Left lung (tissue), 10 donors: Measurements from ENCODE around the gene SLC43A3. TPM values are rescaled to one million over a fixed set of nuclear protein-coding genes. Genes with fewer than 3 reads are reported as not detected.

ENCODE experiments used
- ATAC-seq: fragments of 200-7000 bp; cut with Tn5 transposase; one replicate; pipeline ENCODE4 v1.9.1; 2020; ENCODE audit warnings: moderate library complexity
- DNase-seq, 4 donors: peaks; one replicate each; pipeline ENCODE4 v3.0.0-alpha.2; 2013 to 2020
- H3K27ac ChIP-seq, 2 donors: fragments of 200-600 bp; sonication (generic) in 1 of 2; one replicate each; pipeline versions ENCODE4 v1.5.0 to v1.8.0; 2020 to 2021
- H3K27me3 ChIP-seq, 2 donors: fragments of 200-600 bp; sonication (generic) in 1 of 2; one replicate each; pipeline versions ENCODE4 v1.5.0 to v1.8.0; 2020 to 2021
- H3K36me3 ChIP-seq, 2 donors: fragments of 200-600 bp; sonication (generic) in 1 of 2; one replicate each; pipeline versions ENCODE4 v1.5.0 to v1.8.0; 2020 to 2021
- H3K4me1 ChIP-seq, 2 donors: fragments of 200-600 bp; one replicate each; pipeline ENCODE4 v1.8.0; 2021
- H3K4me3 ChIP-seq, 2 donors: fragments of 200-600 bp; sonication (generic) in 1 of 2; one replicate each; pipeline versions ENCODE4 v1.5.0 to v1.8.0; 2020 to 2021; ENCODE audit warnings: mild to moderate bottlenecking in 1 of 2
- H3K9me3 ChIP-seq, 2 donors: fragments of 200-600 bp; sonication (generic) in 1 of 2; one replicate each; pipeline versions ENCODE4 v1.5.0 to v1.8.0; 2020 to 2021
- CTCF ChIP-seq, 2 donors: fragments of 200-600 bp; sonication (generic) in 1 of 2; IDR thresholded peaks; one replicate each; pipeline versions ENCODE4 v1.5.0 to v1.8.0; 2021; ENCODE audit warnings: antibody characterized with exemption in 2 of 2
- intact Hi-C, 2 donors: fragments of 100-400 bp; cut with DNase I; formaldehyde crosslinking; loops; one replicate each; pipeline versions ENCODE4 v1.11.2 to v1.14.2; 2022
- polyA plus RNA-seq, 6 donors: library from polyadenylated mRNA; unstranded; fragments of 120-200 nt; gene quantifications; one replicate each; pipeline ENCODE4 v1.2.1, GENCODE V29; 2013; ENCODE audit not compliant: insufficient read length in 6 of 6
- total RNA-seq, 2 donors: library from RNA; stranded (reverse); fragmentation: NEBNext Ultra II Directional; extraction: Animal tissue kit (Norgen Biotek cat#: 25700); gene quantifications; one replicate each; pipeline ENCODE4 v1.2.1, GENCODE V29; 2021
- donor health status: DM: no; HTN: yes; CAD: no.
- donor health status: DM: no; HTN: no; CAD: no.

SLC43A3 gene
- total and polyA plus RNA-seq, 8 donors, result 35.0 to 185 (median 40.8) TPM

GRCh38 chr11:57419146-57419545, 7.8 kb downstream of the SLC43A3 start:
- H3K4me1 ChIP-seq, result peaks cover 11 to 52% of the 10 kb centered on the region in 2 donors
- intact Hi-C loops, result no loop called here
- H3K4me3 ChIP-seq, result no peak overlapping the region
- no peaks in the 10 kb centered on the region for H3K27me3 ChIP-seq
- peaks cover 0 to 95% of the 10 kb centered on the region in 2 donors for H3K36me3 ChIP-seq
- TF ChIP-seq CTCF (IDR thresholded peaks at IDR 0.05), result no peak
- no peaks in the 10 kb centered on the region for H3K9me3 ChIP-seq
- DNase-seq, result no peak
- no peak overlapping the region for H3K27ac ChIP-seq
- no peak for ATAC-seq

GRCh38 chr11:57418131-57418530, 8.8 kb downstream of the SLC43A3 start:
- peaks cover 0 to 95% of the 10 kb centered on the region in 2 donors for H3K36me3 ChIP-seq
- no peak for ATAC-seq

GRCh38 chr11:57417056-57417455, 9.9 kb downstream of the SLC43A3 start:
- DNase-seq, result peak in 2 of 4 donors; percentile 37 to 64
- peaks cover 0 to 95% of the 10 kb centered on the region in 2 donors for H3K36me3 ChIP-seq
- ATAC-seq, result peak; percentile 71
- no peaks in the 10 kb centered on the region for H3K27me3 ChIP-seq
- no peaks in the 10 kb centered on the region for H3K9me3 ChIP-seq
- H3K4me3 ChIP-seq, result no peak overlapping the region
- peaks cover 11 to 31% of the 10 kb centered on the region in 2 donors for H3K4me1 ChIP-seq
- peak overlapping the region in 1 of 2 donors; percentile 8 for H3K27ac ChIP-seq
- no peak for TF ChIP-seq CTCF (IDR thresholded peaks at IDR 0.05)
- intact Hi-C loops, result no loop called here

More at GRCh38 chr11:57418131-57418530, 8.8 kb downstream of the SLC43A3 start:
- Histone ChIP-seq H3K4me3 (no peak overlapping the region), H3K27ac (no peak overlapping the region), H3K4me1 (peaks cover 11 to 42% of the 10 kb centered on the region in 2 donors), H3K27me3 (no peaks in the 10 kb centered on the region), H3K9me3 (no peaks in the 10 kb centered on the region)
- DNase-seq, result no peak
- TF ChIP-seq CTCF (IDR thresholded peaks at IDR 0.05), result no peak
- intact Hi-C loops, result no loop called here

- ATAC-seq (no peak), DNase-seq (no peak)
- Histone ChIP-seq H3K27me3 (no peaks in the 10 kb centered on the region), H3K9me3 (no peaks in the 10 kb centered on the region), H3K36me3 (peaks cover 0 to 100% of the 10 kb centered on the region in 2 donors), H3K4me3 (no peak overlapping the region), H3K4me1 (peaks cover 11 to 25% of the 10 kb centered on the region in 2 donors), H3K27ac (peak overlapping the region in 1 of 2 donors; percentile 8)
- intact Hi-C loops, result no loop called here
- TF ChIP-seq CTCF (IDR thresholded peaks at IDR 0.05), result no peak
Observed at GRCh38 chr11:57416436-57416835, 10.5 kb downstream of the SLC43A3 start.

- no peak for ATAC-seq
- DNase-seq, result no peak
- intact Hi-C loops, result no loop called here
- H3K36me3 ChIP-seq, result peaks cover 0 to 100% of the 10 kb centered on the region in 2 donors
- H3K9me3 ChIP-seq, result no peaks in the 10 kb centered on the region
- no peak for TF ChIP-seq CTCF (IDR thresholded peaks at IDR 0.05)
- no peaks in the 10 kb centered on the region for H3K27me3 ChIP-seq
- peaks cover 11 to 24% of the 10 kb centered on the region in 2 donors for H3K4me1 ChIP-seq
- no peak overlapping the region for H3K4me3 ChIP-seq
- no peak overlapping the region for H3K27ac ChIP-seq
Observed at GRCh38 chr11:57414612-57415212, 12.2 kb downstream of the SLC43A3 start.
